SKM-1 (cell line): ENCODE data around the gene UMAD1.

Source experiments
- DNase-seq: peaks from one replicate; lab custom pipeline; 2025; ENCODE audit not compliant: unreplicated experiment; lab: John Stamatoyannopoulos, UW

The UMAD1 gene

DNA sequence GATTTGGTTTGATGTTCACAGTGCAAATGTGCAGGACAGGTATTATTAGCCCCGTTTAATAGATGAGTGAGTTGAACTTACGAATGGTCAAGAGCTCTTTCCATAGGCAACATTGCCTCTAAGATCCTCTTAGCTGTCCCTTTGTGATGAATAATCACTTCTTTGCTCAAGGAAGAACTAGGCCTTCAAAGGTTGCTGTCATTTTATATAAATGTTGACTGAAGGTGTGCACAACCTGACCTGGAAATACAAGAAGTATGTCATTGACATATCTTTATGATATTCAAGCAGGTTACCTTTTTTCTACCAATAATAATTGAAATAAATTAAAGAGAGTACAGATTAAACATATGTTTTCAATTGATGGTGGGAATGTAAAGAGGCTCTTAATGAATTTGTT is 279.5 kb downstream of the UMAD1 start:
- no peak for DNase-seq

DNA sequence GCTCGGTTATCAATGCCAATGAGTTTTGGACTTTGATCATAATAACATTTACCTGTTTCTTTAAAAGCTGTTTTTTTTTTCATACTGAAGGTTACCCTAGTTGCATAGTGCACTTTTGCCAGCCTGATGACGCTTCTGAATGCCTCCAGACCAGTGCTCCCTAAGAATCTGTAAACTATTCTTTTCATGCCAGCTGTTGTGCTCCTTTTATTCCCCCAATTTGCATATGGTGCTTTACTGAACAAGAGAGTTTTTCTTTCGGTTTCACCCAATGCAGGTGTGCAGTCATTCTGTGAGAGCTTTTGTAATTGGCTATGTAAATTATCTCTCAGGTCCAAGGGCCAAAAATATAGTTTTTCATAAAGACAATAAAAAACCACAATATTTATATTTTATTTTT is 279.9 kb downstream of the UMAD1 start:
- DNase-seq = no peak

DNA sequence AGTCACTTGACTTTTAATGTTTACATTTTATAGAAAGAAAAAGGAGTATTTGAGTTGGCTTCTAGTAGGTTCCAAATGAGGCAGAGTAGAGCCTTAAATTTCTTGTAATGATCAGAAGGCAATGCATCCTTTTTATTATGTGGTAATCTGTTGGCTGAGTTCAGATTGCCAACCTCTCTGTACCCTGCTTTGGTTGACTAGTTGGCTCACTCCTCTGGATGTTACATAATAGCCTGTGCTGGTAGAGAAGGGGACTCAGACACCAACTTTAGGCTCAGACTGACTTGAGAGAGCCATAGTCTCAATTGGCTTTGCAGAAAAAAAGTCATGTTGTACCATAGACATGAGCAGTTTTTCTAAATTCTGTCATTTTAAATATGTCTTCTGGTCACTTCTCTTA is 281.3 kb downstream of the UMAD1 start:
- DNase-seq = no peak

DNA sequence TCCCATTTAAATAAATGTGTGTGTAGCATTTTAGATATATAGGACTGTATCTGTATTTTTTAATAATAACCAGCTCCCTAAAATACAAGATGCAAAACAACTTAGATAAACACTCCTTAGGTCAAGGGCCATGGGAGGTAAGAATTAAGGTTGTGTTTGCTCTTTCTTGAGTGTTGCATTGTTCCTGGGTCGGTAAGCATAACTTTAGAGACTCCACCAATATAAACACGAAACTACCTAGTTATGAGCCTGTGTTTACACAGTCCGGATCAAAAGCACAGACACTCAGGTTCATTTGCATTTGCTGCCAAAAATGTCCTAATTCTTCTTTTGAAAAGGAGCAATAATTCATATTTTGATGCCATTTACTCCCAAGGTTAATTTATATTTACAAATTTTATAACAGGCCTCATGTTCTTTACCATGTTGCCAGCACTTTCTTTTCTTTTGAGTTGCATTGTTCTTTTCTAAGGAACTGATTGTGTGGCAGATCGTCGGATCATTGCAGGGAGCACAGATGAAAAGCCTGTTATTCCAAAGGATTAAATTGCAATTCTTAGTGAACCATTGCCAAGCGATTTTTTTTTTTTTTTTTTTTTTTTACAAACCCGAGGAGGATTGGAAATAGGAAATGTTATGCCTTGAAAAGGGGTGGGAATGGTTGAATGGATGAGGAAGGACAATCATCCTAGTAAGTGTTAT is 282.3 kb downstream of the UMAD1 start:
- no peak for DNase-seq

DNA sequence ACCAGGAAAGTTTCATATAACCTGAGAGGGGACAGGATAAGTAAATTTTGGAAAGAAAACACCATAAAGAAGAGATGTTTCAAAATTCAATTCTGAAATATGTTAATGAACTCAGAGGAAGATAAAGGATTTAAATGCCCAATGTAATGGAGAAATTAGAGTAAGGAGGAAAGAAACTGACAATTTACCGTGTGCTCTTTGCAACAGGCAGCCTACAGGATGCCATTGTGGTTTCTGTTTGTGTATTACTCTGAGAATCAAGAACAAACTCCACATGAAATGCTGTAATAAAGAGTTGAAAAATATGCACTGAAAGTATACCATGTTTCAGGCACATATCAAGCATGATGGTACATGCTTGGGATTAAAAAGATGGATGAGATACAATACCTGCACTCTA is 283.3 kb downstream of the UMAD1 start:
- DNase-seq = no peak

DNA sequence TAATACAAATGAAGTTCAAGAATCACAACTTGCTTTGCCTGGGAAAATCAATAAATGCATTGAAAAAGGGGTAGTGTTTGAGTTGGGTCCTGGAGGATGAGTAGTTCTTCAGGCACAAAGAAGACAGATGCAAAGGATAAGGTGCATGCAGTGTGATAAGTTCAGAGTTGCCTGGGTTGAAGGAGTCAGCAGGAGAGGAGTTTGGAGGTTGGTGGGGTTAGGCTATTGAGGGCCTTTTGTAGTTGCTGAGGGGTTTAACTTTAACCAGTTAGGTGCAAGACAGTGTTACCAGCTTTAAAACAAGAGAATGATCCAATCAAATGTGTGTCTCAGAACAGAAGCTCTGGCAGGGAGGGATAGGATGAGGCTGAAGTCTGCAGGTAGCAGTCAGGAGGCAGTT is 283.8 kb downstream of the UMAD1 start:
- DNase-seq = no peak
